Type B pancreatic cell (in vitro differentiated cells): Measurements from ENCODE around the gene CDK14. TPM values are rescaled to one million over a fixed set of nuclear protein-coding genes. Genes with fewer than 3 reads are reported as not detected.

Experiments used
- DNase-seq: peaks from one replicate; pipeline ENCODE4 v3.0.0; 2021; ENCODE audit warnings: mixed read lengths; ENCODE audit not compliant: unreplicated experiment; ENCODE audit errors: extremely low spot score
- H3K27ac Mint-ChIP-seq: 2 replicates; pipeline ENCODE4 v1.8.0; 2021; ENCODE audit warnings: mild to moderate bottlenecking, mixed read lengths
- H3K27me3 Mint-ChIP-seq: 2 replicates; pipeline ENCODE4 v1.8.0; 2021; ENCODE audit warnings: mixed read lengths
- H3K36me3 Mint-ChIP-seq: 2 replicates; pipeline ENCODE4 v1.8.0; 2021; ENCODE audit warnings: mixed read lengths
- H3K4me1 Mint-ChIP-seq: one replicate; pipeline ENCODE4 v1.8.0; 2021; ENCODE audit warnings: mixed read lengths; ENCODE audit not compliant: unreplicated experiment
- H3K4me3 Mint-ChIP-seq: 2 replicates; pipeline ENCODE4 v1.8.0; 2021; ENCODE audit warnings: mild to moderate bottlenecking, mixed read lengths
- H3K9me3 Mint-ChIP-seq: 2 replicates; pipeline ENCODE4 v1.8.0; 2021; ENCODE audit warnings: mixed read lengths
- total RNA-seq: library from RNA; stranded (reverse); gene quantifications from 2 replicates; pipeline ENCODE4 v1.2.1, GENCODE V29; 2021; ENCODE audit warnings: low replicate concordance
- TF ChIP-seq, protein P1 (sequence below): fragments of 200-600 bp; sonication (generic); conservative IDR thresholded peaks from 2 replicates; pipeline ENCODE4 v1.5.0; 2021; ENCODE audit warnings: antibody characterized with exemption, mild to moderate bottlenecking

Gene CDK14
- total RNA-seq, 1 donor from 2014 or later: 43.5 TPM

DNA sequence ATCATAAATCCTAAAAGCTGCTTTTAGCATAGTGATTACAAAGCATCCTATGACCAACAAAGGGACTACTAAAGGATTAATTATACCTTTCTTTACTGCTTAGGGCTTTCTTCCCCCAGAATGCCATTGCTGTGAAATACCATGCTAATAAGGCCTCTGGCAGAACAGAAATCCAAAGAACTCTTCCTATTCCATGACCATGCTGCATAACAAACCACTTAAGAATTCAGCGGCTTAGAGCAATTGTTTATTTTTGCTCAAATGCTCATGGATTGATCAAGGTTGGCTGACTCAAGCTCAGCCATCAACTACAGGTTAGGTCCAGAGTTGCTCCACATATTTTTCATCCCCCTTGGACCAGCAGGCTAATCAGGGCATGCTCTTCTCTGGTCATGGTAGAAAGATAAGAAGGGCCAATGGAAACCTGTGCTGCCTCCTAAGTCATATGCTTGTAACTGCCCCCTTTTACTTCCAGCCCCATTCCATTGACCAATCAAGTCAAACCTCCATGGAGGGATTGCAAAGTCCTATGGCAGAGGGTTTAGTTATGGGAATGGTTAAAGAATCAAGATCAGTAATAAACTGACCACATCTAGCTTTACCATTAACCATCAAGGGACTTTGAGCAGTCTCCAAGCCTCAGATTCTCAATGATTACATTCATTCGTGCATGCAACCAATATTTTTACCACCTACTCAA lies 423.7 kb downstream of the CDK14 start:
- Mint-ChIP-seq H3K4me1 (no peaks in the 10 kb centered on the region), H3K4me3 (no peak overlapping the region), H3K27me3 (no peaks in the 10 kb centered on the region), H3K36me3 (peaks cover 4% of the 10 kb centered on the region), H3K27ac (no peak overlapping the region), H3K9me3 (no peaks in the 10 kb centered on the region)
- TF ChIP-seq, protein P1, sequence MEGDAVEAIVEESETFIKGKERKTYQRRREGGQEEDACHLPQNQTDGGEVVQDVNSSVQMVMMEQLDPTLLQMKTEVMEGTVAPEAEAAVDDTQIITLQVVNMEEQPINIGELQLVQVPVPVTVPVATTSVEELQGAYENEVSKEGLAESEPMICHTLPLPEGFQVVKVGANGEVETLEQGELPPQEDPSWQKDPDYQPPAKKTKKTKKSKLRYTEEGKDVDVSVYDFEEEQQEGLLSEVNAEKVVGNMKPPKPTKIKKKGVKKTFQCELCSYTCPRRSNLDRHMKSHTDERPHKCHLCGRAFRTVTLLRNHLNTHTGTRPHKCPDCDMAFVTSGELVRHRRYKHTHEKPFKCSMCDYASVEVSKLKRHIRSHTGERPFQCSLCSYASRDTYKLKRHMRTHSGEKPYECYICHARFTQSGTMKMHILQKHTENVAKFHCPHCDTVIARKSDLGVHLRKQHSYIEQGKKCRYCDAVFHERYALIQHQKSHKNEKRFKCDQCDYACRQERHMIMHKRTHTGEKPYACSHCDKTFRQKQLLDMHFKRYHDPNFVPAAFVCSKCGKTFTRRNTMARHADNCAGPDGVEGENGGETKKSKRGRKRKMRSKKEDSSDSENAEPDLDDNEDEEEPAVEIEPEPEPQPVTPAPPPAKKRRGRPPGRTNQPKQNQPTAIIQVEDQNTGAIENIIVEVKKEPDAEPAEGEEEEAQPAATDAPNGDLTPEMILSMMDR: no peak
- DNase-seq: no peak

DNA sequence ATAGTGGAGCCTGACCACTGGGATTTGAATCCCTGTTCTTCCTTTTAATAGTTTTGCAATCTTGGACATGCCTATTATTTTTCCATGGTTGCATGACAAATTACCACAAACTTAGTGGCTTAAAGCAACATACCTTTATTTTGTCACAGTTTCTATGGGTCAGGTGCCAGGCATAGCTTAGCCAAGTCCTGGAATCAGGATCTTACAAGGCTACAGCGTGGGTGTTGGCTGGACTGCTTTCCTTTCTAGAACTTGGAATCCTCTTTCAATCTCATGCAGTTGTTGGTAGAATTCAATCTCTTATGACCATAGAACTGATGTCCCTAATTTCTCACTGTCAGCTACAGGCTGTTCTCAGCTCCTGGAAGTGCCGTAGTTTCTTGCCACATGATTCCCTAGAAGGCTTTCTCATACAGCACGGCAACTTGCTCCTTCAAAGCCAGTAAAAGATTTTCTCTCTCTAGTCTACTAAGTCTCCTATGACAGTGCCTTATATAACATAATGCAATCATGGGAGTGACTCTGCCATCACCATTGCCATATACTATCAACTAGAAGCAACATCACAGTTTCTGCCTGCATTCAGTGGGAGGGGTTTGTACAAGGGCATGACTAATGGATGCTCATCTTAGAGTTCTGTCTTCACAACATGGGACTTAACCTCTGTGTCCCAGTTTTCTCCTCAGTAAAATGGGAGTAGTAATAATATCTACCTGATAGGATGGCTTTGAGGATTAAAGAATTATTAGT lies 424.7 kb downstream of the CDK14 start:
- Mint-ChIP-seq H3K9me3 (no peaks in the 10 kb centered on the region), H3K27ac (no peak overlapping the region), H3K4me3 (no peak overlapping the region)

DNA sequence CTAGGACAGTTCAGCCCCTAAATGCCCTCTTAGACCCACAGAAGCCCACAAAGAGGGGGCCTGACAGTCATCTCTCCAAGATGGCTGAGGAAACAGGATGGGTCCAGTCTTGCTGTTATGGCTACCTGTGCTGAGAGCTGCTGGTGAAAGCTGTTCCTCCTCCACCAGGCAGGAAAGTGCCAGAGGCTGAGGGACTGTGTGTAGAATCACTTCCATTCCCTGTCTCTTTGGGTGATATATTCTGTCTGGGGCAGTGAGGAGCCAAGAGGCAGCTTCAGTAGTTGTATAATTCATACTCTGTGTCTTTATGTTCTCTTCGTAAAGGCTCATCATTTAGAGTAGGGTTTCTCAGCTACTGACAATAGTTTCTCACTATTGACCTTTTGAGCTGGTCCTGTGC lies 425.8 kb downstream of the CDK14 start:
- H3K9me3 Mint-ChIP-seq: no peaks in the 10 kb centered on the region
- TF ChIP-seq, protein P1: no peak
- no peak for DNase-seq
- no peaks in the 10 kb centered on the region for H3K27me3 Mint-ChIP-seq
- H3K4me3 Mint-ChIP-seq: no peak overlapping the region
- H3K36me3 Mint-ChIP-seq: peaks cover 4% of the 10 kb centered on the region
- no peaks in the 10 kb centered on the region for H3K4me1 Mint-ChIP-seq
- no peak overlapping the region for H3K27ac Mint-ChIP-seq

More for the DNA sequence above, 424.7 kb downstream of the CDK14 start:
- H3K36me3 Mint-ChIP-seq: peaks cover 4% of the 10 kb centered on the region
- H3K4me1 Mint-ChIP-seq: no peaks in the 10 kb centered on the region
- DNase-seq: no peak
- H3K27me3 Mint-ChIP-seq: no peaks in the 10 kb centered on the region
- TF ChIP-seq, protein P1: no peak

DNA sequence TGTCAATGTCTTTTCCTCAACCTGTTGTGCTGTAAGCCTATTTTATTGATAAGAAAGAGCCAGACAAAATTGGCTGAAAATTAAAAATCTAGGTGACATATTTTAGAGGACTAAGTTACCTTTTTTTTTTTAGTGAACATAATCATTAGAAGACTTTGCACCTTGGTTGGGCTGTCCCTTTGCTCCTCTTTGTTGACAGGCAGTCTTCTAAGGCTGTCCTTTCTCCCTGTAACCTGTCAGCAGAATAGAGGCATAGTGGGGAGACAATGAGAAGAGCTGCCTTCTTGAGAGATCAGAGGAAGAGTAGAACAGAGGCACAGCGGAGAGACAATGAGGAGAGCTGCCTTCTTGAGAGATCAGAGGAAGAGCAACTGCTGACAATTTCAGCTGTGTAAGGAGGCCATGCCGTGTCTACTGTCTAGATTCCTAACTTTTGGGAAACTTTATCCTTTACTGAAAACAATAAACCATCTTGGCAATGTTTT lies 429.8 kb downstream of the CDK14 start:
- DNase-seq: no peak
- H3K27me3 Mint-ChIP-seq: no peaks in the 10 kb centered on the region
- no peak overlapping the region for H3K27ac Mint-ChIP-seq
- H3K4me1 Mint-ChIP-seq: no peaks in the 10 kb centered on the region
- TF ChIP-seq, protein P1: no peak
- no peak overlapping the region for H3K4me3 Mint-ChIP-seq
- no peaks in the 10 kb centered on the region for H3K9me3 Mint-ChIP-seq
- peaks cover 4% of the 10 kb centered on the region for H3K36me3 Mint-ChIP-seq

DNA sequence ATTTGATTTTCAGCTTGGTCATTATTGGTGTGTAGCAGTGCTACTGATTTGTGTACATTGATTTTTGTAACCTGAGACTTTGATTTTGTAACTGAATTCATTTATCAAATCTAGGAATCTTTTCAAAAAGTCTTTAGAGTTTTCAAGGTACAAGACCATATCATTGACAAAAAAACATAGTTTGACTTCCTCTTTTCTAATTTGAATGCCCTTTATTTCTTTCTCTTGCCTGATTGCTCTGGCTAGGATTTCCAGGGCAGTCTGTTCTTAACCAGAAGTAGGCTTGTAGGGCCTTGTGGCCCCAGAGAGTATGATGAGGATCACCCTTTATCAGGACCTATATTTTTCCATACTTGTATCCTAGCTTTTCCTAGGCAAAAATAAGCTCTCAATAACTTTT lies 433.6 kb downstream of the CDK14 start:
- peaks cover 4% of the 10 kb centered on the region for H3K4me1 Mint-ChIP-seq
- DNase-seq: no peak
- no peaks in the 10 kb centered on the region for H3K9me3 Mint-ChIP-seq
- TF ChIP-seq, protein P1: no peak
- H3K36me3 Mint-ChIP-seq: no peaks in the 10 kb centered on the region
- H3K27me3 Mint-ChIP-seq: no peaks in the 10 kb centered on the region
- no peak overlapping the region for H3K4me3 Mint-ChIP-seq
- no peak overlapping the region for H3K27ac Mint-ChIP-seq
